Neural progenitor cell (in vitro differentiated cells): Measurements from ENCODE around the gene CD9.
A peak's percentile ranks its signal among the peaks of the same experiment; 100 is the strongest.

Experiments
- EZH2 ChIP-seq: fragments of 200-600 bp; sonication (generic); IDR thresholded peaks from 2 replicates; pipeline ENCODE4 v1.6.1; 2017; ENCODE audit warnings: antibody characterized with exemption, mild to moderate bottlenecking, moderate library complexity
- TF ChIP-seq, protein P1 (sequence below): fragments of 200-600 bp; sonication (generic); IDR thresholded peaks from 2 replicates; pipeline ENCODE4 v1.5.1; 2017; ENCODE audit warnings: antibody characterized with exemption, mild to moderate bottlenecking

GRCh38 chr12:6201213-6201608 lies 1.0 kb downstream of the CD9 start:
- TF ChIP-seq, protein P1, sequence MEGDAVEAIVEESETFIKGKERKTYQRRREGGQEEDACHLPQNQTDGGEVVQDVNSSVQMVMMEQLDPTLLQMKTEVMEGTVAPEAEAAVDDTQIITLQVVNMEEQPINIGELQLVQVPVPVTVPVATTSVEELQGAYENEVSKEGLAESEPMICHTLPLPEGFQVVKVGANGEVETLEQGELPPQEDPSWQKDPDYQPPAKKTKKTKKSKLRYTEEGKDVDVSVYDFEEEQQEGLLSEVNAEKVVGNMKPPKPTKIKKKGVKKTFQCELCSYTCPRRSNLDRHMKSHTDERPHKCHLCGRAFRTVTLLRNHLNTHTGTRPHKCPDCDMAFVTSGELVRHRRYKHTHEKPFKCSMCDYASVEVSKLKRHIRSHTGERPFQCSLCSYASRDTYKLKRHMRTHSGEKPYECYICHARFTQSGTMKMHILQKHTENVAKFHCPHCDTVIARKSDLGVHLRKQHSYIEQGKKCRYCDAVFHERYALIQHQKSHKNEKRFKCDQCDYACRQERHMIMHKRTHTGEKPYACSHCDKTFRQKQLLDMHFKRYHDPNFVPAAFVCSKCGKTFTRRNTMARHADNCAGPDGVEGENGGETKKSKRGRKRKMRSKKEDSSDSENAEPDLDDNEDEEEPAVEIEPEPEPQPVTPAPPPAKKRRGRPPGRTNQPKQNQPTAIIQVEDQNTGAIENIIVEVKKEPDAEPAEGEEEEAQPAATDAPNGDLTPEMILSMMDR, result no peak
- TF ChIP-seq EZH2, result peak; percentile 52
